GM19023 (cell line): ENCODE data around the gene NCK1.
"Not testable (repeated sequence)": the region's sequence is repeated elsewhere in the genome, so short reads cannot be mapped to it uniquely, and the experiment has no call there.

Source experiments
- ATAC-seq: cut with Tn5 transposase; IDR thresholded peaks from one replicate; pipeline ENCODE4 v1.9.1; 2021; ENCODE audit warnings: mild to moderate bottlenecking, moderate library complexity; ENCODE audit not compliant: unreplicated experiment

NCK1 gene

DNA sequence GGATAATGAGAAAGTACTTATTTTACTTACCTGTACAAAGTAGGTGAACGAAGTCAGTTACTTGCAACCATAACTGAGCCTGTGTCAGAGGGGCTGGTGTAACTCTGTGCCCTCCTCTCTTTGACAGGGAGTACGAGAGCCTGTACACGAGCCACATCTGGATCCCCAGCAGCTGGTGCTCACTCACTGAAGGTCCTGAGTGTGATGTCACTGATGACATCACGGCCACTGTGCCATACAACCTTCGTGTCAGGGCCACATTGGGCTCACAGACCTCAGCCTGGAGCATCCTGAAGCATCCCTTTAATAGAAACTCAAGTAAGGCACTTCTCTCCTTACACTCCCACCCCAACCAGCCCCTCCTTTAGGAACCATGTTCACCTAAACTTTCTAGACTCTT lies 120.0 kb downstream of the NCK1 start:
- ATAC-seq: no peak

DNA sequence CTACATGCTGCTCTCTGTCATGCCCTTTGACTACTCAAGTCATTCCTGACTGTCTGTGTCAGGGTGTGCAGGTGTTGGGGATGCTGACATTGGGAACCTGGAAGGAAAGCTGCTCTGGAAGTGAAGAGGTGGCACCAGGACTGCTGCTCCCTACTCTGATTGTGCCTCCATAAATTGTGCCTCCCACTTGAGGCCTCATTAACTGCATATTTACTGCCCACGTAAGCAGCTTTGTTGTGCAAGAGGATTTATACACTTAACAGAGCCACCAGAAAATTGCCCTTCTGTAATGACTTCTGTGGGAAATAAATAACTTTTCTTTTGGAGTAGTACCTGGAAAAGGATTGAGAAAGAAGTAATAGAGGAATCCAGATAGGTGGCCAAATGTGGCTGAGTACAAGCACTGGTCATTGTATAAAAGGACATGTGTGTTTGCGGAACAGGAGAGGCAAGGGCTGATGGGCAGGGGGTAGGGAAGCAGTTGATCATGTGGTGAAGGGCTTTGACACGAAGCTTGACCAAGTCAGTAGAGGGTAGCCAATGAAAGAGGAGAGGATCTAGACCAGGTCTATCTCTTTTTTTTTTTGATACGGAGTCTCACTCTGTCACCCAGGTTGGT lies 120.6 kb downstream of the NCK1 start:
- ATAC-seq: no peak

DNA sequence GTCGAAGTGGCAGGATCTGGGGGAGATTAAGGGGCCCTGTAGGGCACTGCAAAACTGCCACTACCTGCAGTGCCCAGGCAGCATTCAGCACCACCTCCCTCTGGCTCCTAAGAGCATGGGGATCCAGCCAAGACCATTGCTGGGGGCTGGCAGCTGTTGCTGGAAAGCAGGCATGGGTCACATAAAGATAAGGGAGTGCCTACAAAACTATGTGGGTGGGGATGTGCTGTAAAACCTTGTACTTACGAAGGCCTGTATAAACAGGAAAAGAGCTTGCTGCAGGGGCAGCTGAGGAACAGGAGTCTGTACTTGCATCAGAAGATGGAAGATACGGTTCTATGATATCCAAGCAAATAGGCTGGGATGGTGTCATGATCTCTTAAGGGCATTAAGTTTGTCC lies 122.8 kb downstream of the NCK1 start:
- ATAC-seq: no peak

DNA sequence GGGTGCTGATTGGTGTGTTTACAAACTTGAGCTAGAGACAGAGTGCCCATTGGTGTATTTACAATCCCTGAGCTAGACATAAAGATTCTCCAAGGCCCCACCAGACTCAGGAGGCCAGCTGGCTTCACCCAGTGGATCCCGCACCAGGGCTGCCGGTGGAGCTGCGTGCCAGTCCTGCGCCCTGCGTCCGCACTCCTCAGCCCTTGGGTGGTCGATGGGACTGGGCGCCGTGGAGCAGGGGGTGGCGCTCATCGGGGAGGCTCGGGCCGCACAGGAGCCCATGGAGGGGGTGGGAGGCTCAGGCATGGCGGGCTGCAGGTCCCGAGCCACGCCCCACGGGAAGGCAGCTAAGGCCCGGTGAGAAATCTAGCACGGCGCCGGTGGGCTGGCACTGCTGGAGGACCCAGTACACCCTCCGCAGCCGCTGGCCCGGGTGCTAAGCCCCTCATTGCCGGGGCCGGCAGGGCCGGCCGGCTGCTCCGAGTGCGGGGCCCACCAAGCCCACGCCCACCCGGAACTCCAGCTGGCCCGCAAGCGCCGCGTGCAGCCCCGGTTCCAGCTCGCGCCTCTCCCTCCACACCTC lies 125.5 kb downstream of the NCK1 start:
- ATAC-seq: not testable (repeated sequence)

DNA sequence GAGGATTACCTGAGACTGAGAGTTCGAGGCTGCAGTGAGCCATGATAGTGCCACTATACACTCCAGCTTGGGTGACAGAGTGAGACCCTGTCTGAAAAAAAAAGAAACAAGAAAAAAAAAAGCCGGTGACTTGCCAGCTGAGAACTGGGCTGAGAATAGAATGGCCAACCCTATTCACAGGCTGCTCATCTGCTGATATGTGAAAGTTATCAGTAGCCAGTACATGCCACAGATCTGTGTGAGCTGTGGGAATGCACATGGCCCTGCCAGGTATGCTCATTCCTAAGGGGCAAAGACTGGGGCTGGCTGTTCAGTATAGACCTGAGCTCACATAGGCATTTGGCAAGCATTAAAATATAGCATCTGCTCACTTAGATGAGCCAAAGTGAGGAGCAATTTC lies 126.6 kb downstream of the NCK1 start:
- no peak for ATAC-seq

DNA sequence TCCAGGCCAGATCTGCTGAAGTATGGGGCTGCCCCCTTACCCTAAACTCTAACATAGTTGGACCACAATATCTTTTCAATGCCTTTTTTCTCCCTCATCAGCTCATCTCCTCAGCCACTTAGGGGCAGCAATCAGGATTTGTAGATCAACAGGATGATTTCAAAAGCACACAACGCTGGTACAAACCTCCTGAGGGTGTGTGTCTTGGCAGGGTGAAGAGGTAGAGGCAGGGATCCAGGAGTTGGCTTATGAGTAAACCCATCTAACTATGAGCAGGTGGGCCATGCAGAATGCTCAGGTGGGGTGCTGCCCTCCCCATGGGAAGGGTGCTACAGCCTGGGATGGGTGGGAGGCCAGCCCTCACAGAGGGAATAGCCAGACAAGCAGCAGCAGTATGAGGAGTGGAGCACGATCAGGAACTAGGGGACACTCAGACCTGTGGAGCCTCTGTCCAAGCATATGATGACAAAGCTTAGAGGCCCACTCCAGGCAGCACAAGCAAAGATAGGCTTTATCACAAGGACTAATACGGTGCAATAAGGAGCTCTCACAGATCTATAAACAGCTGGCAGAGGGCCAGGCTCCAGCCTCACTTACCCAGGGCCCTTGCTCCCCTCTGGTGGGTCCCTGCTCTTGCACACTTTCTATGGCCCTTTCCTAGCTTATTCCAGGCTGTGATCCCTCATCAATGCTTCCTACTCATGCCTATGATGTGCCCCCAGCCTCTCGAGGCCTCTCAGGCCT lies 127.9 kb downstream of the NCK1 start:
- no peak for ATAC-seq

DNA sequence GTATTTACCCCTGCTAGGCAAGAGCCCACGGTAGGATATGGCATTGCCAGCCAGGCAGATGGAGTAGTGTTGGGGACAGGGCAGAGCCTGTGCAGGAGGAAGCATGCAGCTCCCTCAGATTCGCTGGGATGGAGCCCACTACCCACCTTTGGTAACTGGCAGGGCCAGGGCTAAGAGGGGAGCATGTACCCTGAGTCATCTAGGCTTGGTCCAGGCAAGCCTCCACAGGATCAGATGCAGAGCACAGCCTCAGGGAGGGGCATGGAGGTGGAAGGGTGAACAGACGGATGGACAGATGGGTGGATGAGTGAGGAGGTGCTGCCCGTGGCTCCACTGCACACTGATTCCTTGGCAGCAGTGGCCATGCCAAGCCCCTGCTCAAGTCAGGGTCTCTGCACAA lies 128.8 kb downstream of the NCK1 start:
- no peak for ATAC-seq

DNA sequence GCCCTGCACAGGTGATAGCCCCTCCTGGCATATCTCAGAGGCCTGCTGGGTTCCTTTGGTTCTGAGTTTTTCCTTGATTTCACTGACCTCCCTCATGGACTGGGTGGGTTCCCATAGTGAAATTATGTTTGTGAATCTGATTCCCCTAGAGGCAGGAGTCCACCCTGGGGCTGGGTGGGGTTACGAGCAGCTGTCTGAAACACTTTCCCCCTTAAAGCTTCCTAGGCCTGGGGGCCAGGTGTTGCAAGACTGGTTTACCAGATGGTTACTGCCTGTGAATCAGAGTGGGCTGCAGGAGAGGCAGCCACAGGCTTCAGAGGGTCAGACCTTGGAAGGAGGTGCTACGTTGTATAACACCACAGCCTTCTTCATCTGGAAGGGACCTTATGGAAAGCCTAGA lies 130.1 kb downstream of the NCK1 start:
- ATAC-seq: no peak

DNA sequence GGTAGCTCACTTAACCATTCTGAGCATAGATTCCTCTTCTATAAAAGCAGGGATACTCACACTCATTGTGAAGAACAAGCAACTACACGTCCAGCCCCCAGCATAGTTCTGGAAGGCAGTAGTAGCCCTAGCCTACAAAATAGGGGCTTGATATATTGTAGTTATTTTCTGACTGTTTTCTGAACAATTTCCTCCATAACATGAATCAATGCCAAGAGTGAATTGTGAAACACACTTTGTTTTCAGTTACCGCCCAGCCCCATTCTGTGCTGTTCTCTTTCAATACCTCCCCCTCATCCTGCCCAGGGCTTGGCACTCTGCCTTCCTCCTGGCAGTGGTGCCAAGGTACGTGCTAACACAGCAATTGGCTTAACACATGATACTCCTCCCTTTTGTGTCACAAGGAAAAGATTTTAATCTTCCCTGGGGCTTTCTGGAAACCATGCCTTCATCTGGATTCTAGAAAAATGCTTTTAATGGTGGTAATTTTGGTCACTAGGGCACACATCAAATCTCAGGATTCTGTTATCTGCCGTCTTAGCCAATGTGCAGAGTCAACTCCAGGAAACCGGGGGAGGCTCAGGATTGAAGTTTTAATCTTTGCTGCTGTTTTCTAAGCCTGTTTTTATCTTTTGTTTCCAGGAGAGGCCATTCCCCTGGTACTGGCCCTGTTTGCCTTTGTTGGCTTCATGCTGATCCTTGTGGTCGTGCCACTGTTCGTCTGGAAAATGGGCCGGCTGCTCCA lies 132.9 kb downstream of the NCK1 start:
- no peak for ATAC-seq

DNA sequence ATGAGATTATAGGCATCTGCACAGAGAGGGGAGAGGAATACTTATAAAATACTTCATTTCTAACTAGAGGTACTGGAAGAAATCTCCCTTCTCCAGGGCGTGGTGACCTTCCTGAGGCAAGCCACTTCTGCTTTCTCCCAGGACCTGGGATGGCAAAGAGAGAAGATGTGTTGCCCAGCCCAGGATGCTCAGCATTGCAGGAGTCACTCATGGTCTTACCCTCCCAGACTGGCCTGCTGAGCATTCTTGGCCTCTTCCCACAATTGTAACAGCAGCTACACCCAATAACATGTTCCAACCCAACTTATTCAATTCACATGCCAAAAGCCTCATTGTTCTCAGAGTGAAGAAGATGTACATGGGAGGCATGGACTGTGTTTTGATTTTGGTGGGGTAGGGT lies 133.6 kb downstream of the NCK1 start:
- ATAC-seq: no peak
